GM23338 (cell line): ENCODE results near the gene MYO18B. TPM values are rescaled to one million over a fixed set of nuclear protein-coding genes. Genes with fewer than 3 reads are reported as not detected.

Experiments
- ATAC-seq: fragments of 200-7000 bp; cut with Tn5 transposase; 3 replicates; pipeline ENCODE4 v1.9.1; 2020
- DNase-seq: peaks from one replicate; pipeline ENCODE4 v3.0.0-alpha.2; 2015; ENCODE audit warnings: low spot score
- H2AFZ ChIP-seq: fragments of 200-600 bp; sonication (generic); 2 replicates; pipeline ENCODE4 v1.8.0; 2016; ENCODE audit warnings: antibody characterized with exemption, mild to moderate bottlenecking, moderate library complexity
- H3F3A ChIP-seq: fragments of 200-600 bp; sonication (generic); replicated peaks from 2 replicates; pipeline ENCODE4 v1.8.0; 2017; ENCODE audit warnings: antibody characterized with exemption, mixed run types, low read depth
- H3K27ac ChIP-seq: fragments of 200-600 bp; sonication (generic); 2 replicates; pipeline ENCODE4 v1.6.1; 2016; ENCODE audit warnings: low read depth
- H3K27me3 ChIP-seq: fragments of 200-600 bp; sonication (generic); 2 replicates; pipeline ENCODE4 v1.8.0; 2016; ENCODE audit warnings: mild to moderate bottlenecking, mixed run types, moderate library complexity; ENCODE audit not compliant: insufficient read depth
- H3K36me3 ChIP-seq: fragments of 200-600 bp; sonication (generic); 2 replicates; pipeline ENCODE4 v1.8.0; 2016; ENCODE audit warnings: mild to moderate bottlenecking; ENCODE audit not compliant: insufficient read depth
- H3K4me1 ChIP-seq: fragments of 200-600 bp; sonication (generic); 2 replicates; pipeline ENCODE4 v1.8.0; 2016; ENCODE audit warnings: mild to moderate bottlenecking, moderate library complexity; ENCODE audit not compliant: insufficient read depth
- H3K4me2 ChIP-seq: fragments of 200-600 bp; sonication (generic); 2 replicates; pipeline ENCODE4 v1.7.1; 2017; ENCODE audit warnings: mixed run types
- H3K4me3 ChIP-seq: fragments of 200-600 bp; sonication (generic); 2 replicates; pipeline ENCODE4 v1.6.1; 2016; ENCODE audit warnings: mixed run types
- H3K79me2 ChIP-seq: fragments of 200-600 bp; sonication (generic); replicated peaks from 2 replicates; pipeline ENCODE4 v1.8.0; 2017; ENCODE audit warnings: mild to moderate bottlenecking; ENCODE audit not compliant: insufficient read depth
- H3K9me2 ChIP-seq: fragments of 200-600 bp; sonication (generic); 2 replicates; pipeline ENCODE4 v1.8.0; 2017; ENCODE audit not compliant: insufficient read depth
- H4K20me1 ChIP-seq: fragments of 200-600 bp; sonication (generic); replicated peaks from 2 replicates; pipeline ENCODE4 v1.8.0; 2017; ENCODE audit warnings: mild to moderate bottlenecking; ENCODE audit not compliant: insufficient read depth
- H3K27ac Mint-ChIP-seq: 2 replicates; pipeline ENCODE4 v1.8.0; 2020; ENCODE audit warnings: inconsistent platforms, mild to moderate bottlenecking, moderate library complexity, mixed read lengths
- H3K27me3 Mint-ChIP-seq: 3 replicates; pipeline ENCODE4 v1.8.0; 2022; ENCODE audit warnings: low read depth, mild to moderate bottlenecking, moderate library complexity, mixed read lengths, inconsistent platforms; ENCODE audit not compliant: insufficient read depth, poor library complexity
- H3K36me3 Mint-ChIP-seq: 3 replicates; pipeline ENCODE4 v1.8.0; 2021; ENCODE audit warnings: low read depth, mild to moderate bottlenecking, inconsistent platforms, moderate library complexity, mixed read lengths
- H3K4me1 Mint-ChIP-seq: 3 replicates; pipeline ENCODE4 v1.8.0; 2020; ENCODE audit warnings: mild to moderate bottlenecking, inconsistent platforms, mixed read lengths
- H3K4me3 Mint-ChIP-seq: 3 replicates; pipeline ENCODE4 v1.8.0; 2021; ENCODE audit warnings: moderate library complexity, mild to moderate bottlenecking, inconsistent platforms, mixed read lengths
- H3K9me3 Mint-ChIP-seq: 3 replicates; pipeline ENCODE4 v1.8.0; 2020; ENCODE audit warnings: moderate library complexity, mild to moderate bottlenecking, inconsistent platforms, mixed read lengths
- CREB1 ChIP-seq: fragments of 250-450 bp; sonication (Bioruptor Pico); IDR thresholded peaks from 2 replicates; pipeline ENCODE4 v1.5.0; 2020; ENCODE audit warnings: low read depth, mild to moderate bottlenecking, moderate library complexity
- CTCF ChIP-seq, 2 experiments: fragments of 200-600 bp in 1 of 2; sonication (generic) in 1 of 2; conservative IDR thresholded peaks; 2 replicates each; pipeline versions ENCODE4 v1.5.1 to v1.6.1; 2016 to 2017; ENCODE audit warnings: antibody characterized with exemption in 2 of 2, low read depth in 2 of 2, mild to moderate bottlenecking in 2 of 2, moderate library complexity in 1 of 2
- POLR2AphosphoS5 ChIP-seq: IDR thresholded peaks from 2 replicates; pipeline ENCODE4 v1.6.1; 2016; ENCODE audit warnings: antibody characterized with exemption, low read depth
- REST ChIP-seq: IDR thresholded peaks from one replicate; pipeline ENCODE4 v1.6.1; 2018; ENCODE audit warnings: antibody characterized with exemption; ENCODE audit not compliant: unreplicated experiment
- ZNF114 ChIP-seq: fragments of 250-450 bp; sonication (Bioruptor Pico); IDR thresholded peaks from 2 replicates; pipeline ENCODE4 v1.5.0; 2020; ENCODE audit warnings: mild to moderate bottlenecking, moderate library complexity
- polyA plus RNA-seq: library from polyadenylated mRNA; unstranded; fragments of >200 nt; fragmentation: Nextera tagmentation; extraction: Ambion mirVana; gene quantifications from 2 replicates; pipeline ENCODE4 v1.2.1, GENCODE V29; 2016
- total RNA-seq: library from RNA; depleted of rRNA; stranded (reverse); fragments of >200 nt; shearing (Covaris generic); gene quantifications from 2 replicates; pipeline ENCODE4 v1.2.3, GENCODE V29; 2014

Gene MYO18B
- total and polyA plus RNA-seq, 2 experiments from 2014 or later, result 0.36 to 0.45 TPM

- TF ChIP-seq REST (no peak), POLR2AphosphoS5 (no peak), ZNF114 (CRISPR knock-in tag) (no peak), CREB1 (no peak), CTCF (conservative IDR thresholded peaks at IDR 0.05; ENCODE audit: low read depth in 2 of 2) (no peak)
These were observed 5.5 kb upstream of the MYO18B start (continued) for GRCh38 chr22:25736378-25737011.

GRCh38 chr22:25739659-25740344 lies 2.2 kb upstream of the MYO18B start:
- Mint-ChIP-seq H3K36me3 (no peaks in the 10 kb centered on the region), H3K9me3 (no peaks in the 10 kb centered on the region; the same call in 2 of the 3 replicates), H3K4me3 (no peak overlapping the region), H3K4me1 (peaks cover 13% of the 10 kb centered on the region; the same call in 2 of the 3 replicates), H3K27me3 (peaks cover 3% of the 10 kb centered on the region), H3K27ac (no peak overlapping the region)
- no peak for DNase-seq
- Histone ChIP-seq H2AFZ (no peak overlapping the region), H3K79me2 (no peaks in the 10 kb centered on the region), H3K27ac (no peak overlapping the region), H3K4me1 (no peaks in the 10 kb centered on the region), H3K4me2 (no peak overlapping the region), H3K9me2 (peaks cover 3% of the 10 kb centered on the region; the same call in 1 of the 2 replicates), H3K27me3 (no peaks in the 10 kb centered on the region), H4K20me1 (no peaks in the 10 kb centered on the region), H3K4me3 (no peak overlapping the region), H3F3A (no peaks in the 10 kb centered on the region), H3K36me3 (no peaks in the 10 kb centered on the region)
- TF ChIP-seq CREB1 (no peak), CTCF (conservative IDR thresholded peaks at IDR 0.05; ENCODE audit: low read depth in 2 of 2) (no peak)
- ATAC-seq, result no peak
